B cell (primary cell): ENCODE measurements around the gene FANCC. TPM values are rescaled to one million over a fixed set of nuclear protein-coding genes. Genes with fewer than 3 reads are reported as not detected.

Experiments used
- ATAC-seq: fragments of 200-7000 bp; cut with Tn5 transposase; one replicate; pipeline ENCODE4 v1.10.0; 2021; ENCODE audit warnings: low read depth, mild to moderate bottlenecking, moderate number of reproducible peaks, moderate library complexity
- CTCF ChIA-PET: fragments of 350-600 bp; sonication (Branson Sonifier 250); formaldehyde crosslinking; loops from one replicate; lab custom pipeline; 2021; ENCODE audit warnings: antibody characterized with exemption, inconsistent platforms; lab: Charles Lee
- POLR2A ChIA-PET: fragments of 350-600 bp; sonication (Branson Sonifier 250); formaldehyde crosslinking; loops from one replicate; lab custom pipeline; 2021; ENCODE audit warnings: antibody characterized with exemption; lab: Charles Lee
- DNase-seq: peaks from one replicate; pipeline ENCODE4 v3.0.0; 2013
- H2AFZ ChIP-seq: 2 replicates; pipeline ENCODE4 v1.6.1; 2012; ENCODE audit warnings: mild to moderate bottlenecking, low read depth, low read length; ENCODE audit not compliant: insufficient read depth, poor library complexity, severe bottlenecking
- H3K27ac ChIP-seq, 2 donors: 1 replicate in 1 of 2; 2 replicates in 1 of 2; pipeline ENCODE4 v1.5.1; 2012 to 2013; ENCODE audit warnings: low read length in 2 of 2, mild to moderate bottlenecking in 2 of 2, moderate library complexity in 1 of 2
- H3K27me3 ChIP-seq, 4 experiments: fragments of 200-600 bp in 1 of 4; sonication (generic) in 1 of 4; replicated peaks in 1 of 4; 1 replicate in 2 of 4; 2 replicates in 2 of 4; pipeline versions ENCODE4 v1.6.1 to v1.7.0; 2013 to 2016; ENCODE audit warnings: low read length in 3 of 4, mild to moderate bottlenecking in 2 of 4, mixed read lengths in 1 of 4, moderate library complexity in 1 of 4; ENCODE audit not compliant: insufficient read depth in 4 of 4, control insufficient read depth in 3 of 4; ENCODE audit errors: control extremely low read depth in 1 of 4
- H3K36me3 ChIP-seq, 2 experiments: replicated peaks in 1 of 2; 1 replicate in 1 of 2; 2 replicates in 1 of 2; pipeline versions ENCODE4 v1.6.1 to v1.7.1; 2013; ENCODE audit warnings: low read length in 1 of 2; ENCODE audit not compliant: insufficient read depth in 2 of 2, control insufficient read depth in 1 of 2; ENCODE audit errors: control extremely low read depth in 1 of 2, extremely low read depth in 1 of 2
- H3K4me1 ChIP-seq, 2 donors: fragments of 200-600 bp in 1 of 2; sonication (generic) in 1 of 2; 1 replicate in 1 of 2; 2 replicates in 1 of 2; pipeline versions ENCODE4 v1.5.1 to v1.6.1; 2013 to 2017; ENCODE audit warnings: low read length in 2 of 2; ENCODE audit not compliant: control insufficient read depth in 2 of 2, insufficient read depth in 2 of 2
- H3K4me2 ChIP-seq: replicated peaks from 2 replicates; pipeline ENCODE3; 2012; ENCODE audit warnings: mild to moderate bottlenecking, low read depth, low read length; ENCODE audit not compliant: poor library complexity, severe bottlenecking
- H3K4me3 ChIP-seq, 5 experiments: fragments of 200-600 bp in 1 of 5; sonication (generic) in 1 of 5; 1 replicate in 3 of 5; 2 replicates in 2 of 5; pipeline versions ENCODE4 v1.5.1 to v1.7.0; 2011 to 2016; ENCODE audit warnings: low read length in 4 of 5, mild to moderate bottlenecking in 4 of 5, low read depth in 2 of 5, control low read depth in 1 of 5, moderate library complexity in 1 of 5; ENCODE audit not compliant: insufficient read depth in 1 of 5; ENCODE audit errors: control extremely low read depth in 1 of 5, extremely low read depth in 1 of 5
- H3K79me2 ChIP-seq: fragments of 200-600 bp; sonication (generic); one replicate; pipeline ENCODE4 v1.6.0; 2016; ENCODE audit warnings: low read length; ENCODE audit not compliant: control insufficient read depth, insufficient read depth
- H3K9ac ChIP-seq: fragments of 200-600 bp; sonication (generic); 2 replicates; pipeline ENCODE4 v1.6.1; 2017; ENCODE audit warnings: mild to moderate bottlenecking, low read length, moderate library complexity
- H3K9me3 ChIP-seq, 3 donors: one replicate each; pipeline versions ENCODE4 v1.6.1 to v1.7.1; 2013; ENCODE audit warnings: low read length in 2 of 3; ENCODE audit not compliant: control insufficient read depth in 2 of 3, insufficient read depth in 1 of 3; ENCODE audit errors: control extremely low read depth in 1 of 3
- H4K20me1 ChIP-seq: 2 replicates; pipeline ENCODE4 v1.6.0; 2012; ENCODE audit warnings: mild to moderate bottlenecking, low read length; ENCODE audit not compliant: insufficient read depth, control insufficient read depth, poor library complexity, severe bottlenecking
- H3K27ac Mint-ChIP-seq: one replicate; pipeline ENCODE4 v1.8.0; 2021; ENCODE audit warnings: mixed read lengths
- H3K27me3 Mint-ChIP-seq: one replicate; pipeline ENCODE4 v1.8.0; 2021; ENCODE audit warnings: mixed read lengths
- H3K4me1 Mint-ChIP-seq: one replicate; pipeline ENCODE4 v1.8.0; 2021; ENCODE audit warnings: mixed read lengths
- H3K4me3 Mint-ChIP-seq: one replicate; pipeline ENCODE4 v1.8.0; 2021; ENCODE audit warnings: mixed read lengths
- H3K9me3 Mint-ChIP-seq: one replicate; pipeline ENCODE4 v1.8.0; 2022; ENCODE audit warnings: mixed read lengths; ENCODE audit not compliant: insufficient read depth
- EZH2 ChIP-seq: IDR thresholded peaks from 2 replicates; pipeline ENCODE4 v1.6.1; 2012; ENCODE audit warnings: borderline replicate concordance, low read depth, mild to moderate bottlenecking, moderate library complexity, low read length; ENCODE audit not compliant: insufficient read depth, poor library complexity, severe bottlenecking
- WGBS: methylation state at CpG from one replicate; pipeline ENCODE4 v1.1.5; 2013; ENCODE audit warnings: missing lambda C conversion rate; ENCODE audit not compliant: insufficient coverage; 5-methylcytosine and 5-hydroxymethylcytosine counted together
- intact Hi-C: fragments of 100-400 bp; cut with micrococcal nuclease; formaldehyde crosslinking; loops from one replicate; pipeline ENCODE4 v1.10.0; 2022
- polyA plus RNA-seq: library from polyadenylated mRNA; depleted of rRNA; stranded (reverse); fragments of >200 nt; gene quantifications from 2 replicates; pipeline ENCODE4 v1.2.3, GENCODE V29; 2012
- total RNA-seq, 2 donors: library from RNA; stranded (reverse); fragments of 120-200 nt in 1 of 2; gene quantifications; 1 replicate in 1 of 2; 2 replicates in 1 of 2; pipeline versions ENCODE4 v1.2.3 to v1.2.4, GENCODE V29; 2013 to 2022
- TF ChIP-seq, protein P1 (sequence below): fragments of 200-600 bp; IDR thresholded peaks from one replicate; pipeline ENCODE4 v1.8.0; 2022; ENCODE audit warnings: antibody characterized with exemption, mild to moderate bottlenecking

The FANCC gene
- total and polyA plus RNA-seq, 2 donors (not counting 1 experiment from before 2014, with no cell fraction given): 1.8 to 11.1 TPM

DNA sequence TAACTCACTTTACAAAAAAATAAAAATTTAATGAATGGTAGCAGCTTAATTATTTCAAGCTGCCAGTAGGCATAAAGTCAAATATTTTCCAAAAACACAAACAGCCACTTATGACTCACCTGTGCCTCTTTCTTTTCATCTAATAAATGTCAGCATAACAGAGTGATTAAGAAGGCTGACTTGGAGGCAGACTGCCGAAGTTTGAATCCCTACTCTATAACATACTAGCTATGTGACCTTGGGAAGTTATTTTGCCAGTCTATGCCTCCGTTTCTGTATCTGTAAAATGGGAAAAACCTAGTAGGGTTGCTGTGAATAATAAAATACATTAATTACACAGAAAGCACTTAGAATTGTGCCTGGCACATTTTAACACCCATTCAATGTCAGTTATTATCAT, 33.8 kb downstream of the FANCC start:
- no peaks in the 10 kb centered on the region for H3K4me1 Mint-ChIP-seq
- CTCF ChIA-PET: no interaction called here

DNA sequence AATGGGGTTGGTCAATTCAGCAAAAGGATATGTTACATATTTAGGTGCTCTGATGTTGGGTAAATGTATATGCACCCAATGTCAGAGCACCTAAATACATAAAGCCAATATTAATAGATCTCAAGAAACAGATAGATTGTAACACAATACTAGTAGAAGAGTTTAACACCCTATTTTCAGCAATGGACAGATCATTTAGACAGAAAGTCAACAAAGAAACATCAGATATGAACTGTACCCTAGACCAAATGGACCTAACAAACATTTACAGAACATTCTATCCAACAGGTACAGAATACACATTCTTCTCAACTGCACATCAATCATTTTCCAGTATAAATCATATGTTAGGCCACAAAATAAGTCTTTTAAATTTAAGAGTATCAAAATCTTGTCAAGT, 35.2 kb downstream of the FANCC start:
- Mint-ChIP-seq H3K27ac (no peak overlapping the region), H3K4me1 (no peaks in the 10 kb centered on the region), H3K4me3 (no peak overlapping the region), H3K9me3 (peaks cover 7% of the 10 kb centered on the region), H3K27me3 (no peaks in the 10 kb centered on the region)
- DNase-seq: no peak
- Histone ChIP-seq H3K4me2 (no peak overlapping the region), H3K9me3 (peaks cover 6 to 14% (median 13%) of the 10 kb centered on the region in 3 donors), H3K27me3 (no peaks in the 10 kb centered on the region), H4K20me1 (no peaks in the 10 kb centered on the region), H3K9ac (no peak overlapping the region), H3K4me3 (no peak overlapping the region), H3K27ac (no peak overlapping the region), H3K79me2 (peaks cover 9% of the 10 kb centered on the region), H3K36me3 (no peaks in the 10 kb centered on the region), H3K4me1 (no peaks in the 10 kb centered on the region), H2AFZ (no peak overlapping the region)
- TF ChIP-seq, protein P1, sequence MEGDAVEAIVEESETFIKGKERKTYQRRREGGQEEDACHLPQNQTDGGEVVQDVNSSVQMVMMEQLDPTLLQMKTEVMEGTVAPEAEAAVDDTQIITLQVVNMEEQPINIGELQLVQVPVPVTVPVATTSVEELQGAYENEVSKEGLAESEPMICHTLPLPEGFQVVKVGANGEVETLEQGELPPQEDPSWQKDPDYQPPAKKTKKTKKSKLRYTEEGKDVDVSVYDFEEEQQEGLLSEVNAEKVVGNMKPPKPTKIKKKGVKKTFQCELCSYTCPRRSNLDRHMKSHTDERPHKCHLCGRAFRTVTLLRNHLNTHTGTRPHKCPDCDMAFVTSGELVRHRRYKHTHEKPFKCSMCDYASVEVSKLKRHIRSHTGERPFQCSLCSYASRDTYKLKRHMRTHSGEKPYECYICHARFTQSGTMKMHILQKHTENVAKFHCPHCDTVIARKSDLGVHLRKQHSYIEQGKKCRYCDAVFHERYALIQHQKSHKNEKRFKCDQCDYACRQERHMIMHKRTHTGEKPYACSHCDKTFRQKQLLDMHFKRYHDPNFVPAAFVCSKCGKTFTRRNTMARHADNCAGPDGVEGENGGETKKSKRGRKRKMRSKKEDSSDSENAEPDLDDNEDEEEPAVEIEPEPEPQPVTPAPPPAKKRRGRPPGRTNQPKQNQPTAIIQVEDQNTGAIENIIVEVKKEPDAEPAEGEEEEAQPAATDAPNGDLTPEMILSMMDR: no peak
- TF ChIP-seq EZH2: no peak
- CTCF ChIA-PET: no interaction called here
- ATAC-seq: no peak
- POLR2A ChIA-PET: no interaction called here
- intact Hi-C loops: no loop called here

More for the DNA sequence above, 33.8 kb downstream of the FANCC start:
- DNase-seq: no peak
- Histone ChIP-seq H3K79me2 (peaks cover 4% of the 10 kb centered on the region), H3K9ac (no peak overlapping the region), H4K20me1 (no peaks in the 10 kb centered on the region), H2AFZ (no peak overlapping the region), H3K4me2 (no peak overlapping the region), H3K4me3 (no peak overlapping the region), H3K4me1 (no peaks in the 10 kb centered on the region), H3K27me3 (no peaks in the 10 kb centered on the region), H3K27ac (no peak overlapping the region), H3K36me3 (no peaks in the 10 kb centered on the region), H3K9me3 (peaks cover 6 to 14% (median 10%) of the 10 kb centered on the region in 3 donors)
- WGBS: no CpG with 5 or more reads among the region's 2 CpGs
- ATAC-seq: no peak
- H3K27me3 Mint-ChIP-seq: no peaks in the 10 kb centered on the region
- intact Hi-C loops: no loop called here
- no peak overlapping the region for H3K4me3 Mint-ChIP-seq
- H3K27ac Mint-ChIP-seq: no peak overlapping the region
- H3K9me3 Mint-ChIP-seq: peaks cover 7% of the 10 kb centered on the region
- POLR2A ChIA-PET: no interaction called here
- TF ChIP-seq, protein P1: no peak
- TF ChIP-seq EZH2: no peak
